GM13977 (cell line): ENCODE data around the gene TUBGCP2.

ENCODE experiments used
- DNase-seq: peaks from one replicate; pipeline ENCODE4 v3.0.0; 2012; ENCODE audit warnings: low spot score
- in situ Hi-C: fragments of 300-500 bp; cut with MboI; formaldehyde crosslinking; loops from one replicate; pipeline ENCODE4 v1.12.0; 2022; ENCODE audit warnings: low sequenced_read_pairs, low pct_unique_long_range_greater_than_20kb, mixed read lengths, inconsistent platforms; ENCODE audit not compliant: unreplicated experiment
- TF ChIP-seq, protein P1 (sequence below): IDR thresholded peaks from 2 replicates; pipeline ENCODE4 v1.5.1; 2012; ENCODE audit warnings: mild to moderate bottlenecking, control low read depth; ENCODE audit not compliant: insufficient read depth; ENCODE audit errors: extremely low read depth, missing control alignments

Gene TUBGCP2

DNA sequence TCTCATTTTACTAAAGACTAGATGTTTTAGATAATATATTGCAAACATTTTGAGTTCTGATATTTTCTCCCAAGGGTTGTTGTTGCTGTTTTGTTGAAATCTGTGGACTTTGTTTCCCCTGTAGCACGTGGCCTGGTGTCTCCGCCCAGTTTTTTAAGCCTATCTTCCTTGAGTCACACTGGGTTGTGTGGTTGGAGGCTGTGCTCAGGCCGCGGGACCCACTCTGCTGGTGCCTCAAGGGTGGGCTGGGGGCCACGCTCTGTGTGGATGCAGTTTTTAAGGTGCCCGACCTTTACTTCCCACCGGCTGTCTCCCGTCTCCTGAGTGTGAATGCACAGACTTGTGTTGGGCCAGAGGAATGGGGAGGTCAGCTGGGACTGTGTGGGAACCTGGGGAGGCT lies 34.3 kb upstream of the TUBGCP2 start:
- no peak for DNase-seq
- TF ChIP-seq, protein P1, sequence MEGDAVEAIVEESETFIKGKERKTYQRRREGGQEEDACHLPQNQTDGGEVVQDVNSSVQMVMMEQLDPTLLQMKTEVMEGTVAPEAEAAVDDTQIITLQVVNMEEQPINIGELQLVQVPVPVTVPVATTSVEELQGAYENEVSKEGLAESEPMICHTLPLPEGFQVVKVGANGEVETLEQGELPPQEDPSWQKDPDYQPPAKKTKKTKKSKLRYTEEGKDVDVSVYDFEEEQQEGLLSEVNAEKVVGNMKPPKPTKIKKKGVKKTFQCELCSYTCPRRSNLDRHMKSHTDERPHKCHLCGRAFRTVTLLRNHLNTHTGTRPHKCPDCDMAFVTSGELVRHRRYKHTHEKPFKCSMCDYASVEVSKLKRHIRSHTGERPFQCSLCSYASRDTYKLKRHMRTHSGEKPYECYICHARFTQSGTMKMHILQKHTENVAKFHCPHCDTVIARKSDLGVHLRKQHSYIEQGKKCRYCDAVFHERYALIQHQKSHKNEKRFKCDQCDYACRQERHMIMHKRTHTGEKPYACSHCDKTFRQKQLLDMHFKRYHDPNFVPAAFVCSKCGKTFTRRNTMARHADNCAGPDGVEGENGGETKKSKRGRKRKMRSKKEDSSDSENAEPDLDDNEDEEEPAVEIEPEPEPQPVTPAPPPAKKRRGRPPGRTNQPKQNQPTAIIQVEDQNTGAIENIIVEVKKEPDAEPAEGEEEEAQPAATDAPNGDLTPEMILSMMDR: no peak
- in situ Hi-C loops: no loop called here

GRCh38 chr10:133341983-133342382 lies 33.3 kb upstream of the TUBGCP2 start:
- DNase-seq: no peak
- TF ChIP-seq, protein P1: no peak
- in situ Hi-C loops: no loop called here

DNA sequence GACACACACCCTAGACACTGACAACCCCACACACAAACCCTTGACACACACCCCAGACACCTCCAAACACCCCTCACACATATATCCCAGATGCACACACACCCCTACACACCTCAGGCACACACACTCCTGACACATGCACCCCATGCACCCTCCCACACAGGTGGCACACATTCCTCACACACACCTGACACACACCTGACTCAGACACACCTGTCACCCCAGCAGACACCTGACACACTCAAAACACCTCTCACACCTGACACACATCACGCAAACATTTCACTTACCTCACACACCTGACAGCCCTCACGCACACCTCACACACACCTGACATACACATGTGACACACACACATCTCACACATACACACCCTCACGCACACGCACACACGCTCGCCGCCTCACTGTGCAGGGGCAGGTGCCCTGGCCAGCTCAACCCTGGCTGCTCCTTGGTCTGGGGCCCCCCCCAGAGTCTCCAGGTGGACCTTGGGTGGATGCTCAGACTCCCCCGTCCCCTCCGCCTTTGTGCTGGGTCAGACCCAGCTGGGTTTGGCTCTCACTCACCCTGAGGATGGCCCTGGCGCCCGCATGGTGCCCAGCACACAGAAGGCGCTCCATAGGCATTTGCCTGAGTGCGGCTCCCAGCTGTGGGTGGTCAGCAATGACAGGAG lies 31.2 kb upstream of the TUBGCP2 start:
- TF ChIP-seq, protein P1: no peak
- DNase-seq: no peak
- in situ Hi-C loops: no loop called here

GRCh38 chr10:133338080-133339071 lies 29.7 kb upstream of the TUBGCP2 start:
- in situ Hi-C loops: no loop called here
- TF ChIP-seq, protein P1: no peak

GRCh38 chr10:133337370-133337725 lies 28.7 kb upstream of the TUBGCP2 start:
- in situ Hi-C loops: no loop called here
- TF ChIP-seq, protein P1: no peak
- DNase-seq: no peak

More at GRCh38 chr10:133338080-133339071, 29.7 kb upstream of the TUBGCP2 start:
- no peak for DNase-seq

GRCh38 chr10:133336577-133337369 lies 28.1 kb upstream of the TUBGCP2 start, which contains the start of gene CALY:
Gene CALY (minus strand): TSS chr10:133336896. CDS start chr10:133328989, 7,907 bp downstream.
- in situ Hi-C loops: no loop called here
- peak; percentile 78 for DNase-seq
- TF ChIP-seq, protein P1: no peak
